Prostate gland (tissue), 2 donors: ENCODE results near the gene THSD4.

Source experiments
- POLR2A ChIP-seq: fragments of 450-650 bp; IDR thresholded peaks from one replicate; pipeline ENCODE4 v1.6.1; 2016; ENCODE audit warnings: antibody characterized with exemption, mild to moderate bottlenecking
- POLR2AphosphoS5 ChIP-seq: sonication (generic); formaldehyde crosslinking; IDR thresholded peaks from one replicate; pipeline ENCODE4 v1.6.1; 2017; ENCODE audit warnings: antibody characterized with exemption
- TF ChIP-seq, protein P1 (sequence below), 4 experiments: fragments of 200-600 bp in 2 of 4; fragments of 450-650 bp in 2 of 4; sonication (generic) in 2 of 4; IDR thresholded peaks; 1 replicate in 3 of 4; 2 replicates in 1 of 4; pipeline ENCODE4 v1.5.1; 2016 to 2019; ENCODE audit warnings: antibody characterized with exemption in 4 of 4, mild to moderate bottlenecking in 2 of 4, moderate library complexity in 2 of 4

DNA sequence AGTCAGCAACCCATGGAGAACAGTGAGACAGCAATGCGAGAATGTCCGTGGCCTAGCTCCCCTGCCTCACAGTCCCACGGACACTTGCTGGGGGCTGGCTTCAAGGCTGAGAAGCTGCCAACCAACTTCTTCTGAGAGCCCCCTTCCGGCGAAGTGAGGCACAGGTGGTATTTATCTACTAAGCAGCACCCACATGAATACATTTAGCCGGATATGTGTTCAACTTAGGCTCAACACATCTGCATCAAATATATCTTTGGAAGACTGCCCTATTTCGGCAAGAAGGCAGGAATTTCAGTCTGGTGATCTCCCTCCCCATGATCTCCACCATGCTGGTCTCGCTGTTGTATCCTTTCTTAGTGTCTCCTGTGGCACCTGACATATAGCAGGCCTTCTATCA, 354.1 kb downstream of the THSD4 start:
- TF ChIP-seq, protein P1, sequence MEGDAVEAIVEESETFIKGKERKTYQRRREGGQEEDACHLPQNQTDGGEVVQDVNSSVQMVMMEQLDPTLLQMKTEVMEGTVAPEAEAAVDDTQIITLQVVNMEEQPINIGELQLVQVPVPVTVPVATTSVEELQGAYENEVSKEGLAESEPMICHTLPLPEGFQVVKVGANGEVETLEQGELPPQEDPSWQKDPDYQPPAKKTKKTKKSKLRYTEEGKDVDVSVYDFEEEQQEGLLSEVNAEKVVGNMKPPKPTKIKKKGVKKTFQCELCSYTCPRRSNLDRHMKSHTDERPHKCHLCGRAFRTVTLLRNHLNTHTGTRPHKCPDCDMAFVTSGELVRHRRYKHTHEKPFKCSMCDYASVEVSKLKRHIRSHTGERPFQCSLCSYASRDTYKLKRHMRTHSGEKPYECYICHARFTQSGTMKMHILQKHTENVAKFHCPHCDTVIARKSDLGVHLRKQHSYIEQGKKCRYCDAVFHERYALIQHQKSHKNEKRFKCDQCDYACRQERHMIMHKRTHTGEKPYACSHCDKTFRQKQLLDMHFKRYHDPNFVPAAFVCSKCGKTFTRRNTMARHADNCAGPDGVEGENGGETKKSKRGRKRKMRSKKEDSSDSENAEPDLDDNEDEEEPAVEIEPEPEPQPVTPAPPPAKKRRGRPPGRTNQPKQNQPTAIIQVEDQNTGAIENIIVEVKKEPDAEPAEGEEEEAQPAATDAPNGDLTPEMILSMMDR (IDR thresholded peaks at IDR 0.05): no peak
- TF ChIP-seq POLR2AphosphoS5: no peak
- no peak for TF ChIP-seq POLR2A
